OCI-LY3 (cell line): ENCODE results near the gene NANOG.
"Not testable (repeated sequence)": the region's sequence is repeated elsewhere in the genome, so short reads cannot be mapped to it uniquely, and the experiment has no call there.

ENCODE experiments used
- H2AFZ ChIP-seq: fragments of 200-600, 300-600 bp; shearing (Covaris generic); 2 replicates; pipeline ENCODE4 v1.6.0; 2014; ENCODE audit warnings: antibody characterized with exemption, low read depth, low read length
- H3K27ac ChIP-seq: fragments of 200-600, 300-600 bp; sonication (generic); 2 replicates; pipeline ENCODE4 v1.5.1; 2014; ENCODE audit warnings: mild to moderate bottlenecking, low read length, moderate library complexity, mixed read lengths
- H3K27me3 ChIP-seq: fragments of 200-600, 300-600 bp; sonication (generic); 2 replicates; pipeline ENCODE4 v1.6.1; 2014; ENCODE audit warnings: low read depth, low read length, mixed read lengths
- H3K36me3 ChIP-seq: fragments of 200-600, 300-600 bp; sonication (generic); replicated peaks from 2 replicates; pipeline ENCODE3; 2014; ENCODE audit warnings: low read depth, low read length, mixed read lengths
- H3K4me1 ChIP-seq: fragments of 300-600, 200-600 bp; sonication (generic); 2 replicates; pipeline ENCODE4 v1.6.1; 2014; ENCODE audit warnings: low read length, mixed read lengths
- H3K4me2 ChIP-seq: fragments of 200-600, 300-600 bp; sonication (generic); 2 replicates; pipeline ENCODE4 v1.6.1; 2014; ENCODE audit warnings: low read length, mixed read lengths
- H3K4me3 ChIP-seq: fragments of 300-600, 200-600 bp; sonication (generic); 2 replicates; pipeline ENCODE4 v1.5.1; 2014; ENCODE audit warnings: antibody characterized with exemption, mild to moderate bottlenecking, low read length, moderate library complexity
- H3K79me2 ChIP-seq: fragments of 300-600, 200-600 bp; shearing (Covaris generic); 2 replicates; pipeline ENCODE4 v1.6.1; 2014; ENCODE audit warnings: mild to moderate bottlenecking, low read length, mixed read lengths
- H3K9ac ChIP-seq: fragments of 300-600, 200-600 bp; shearing (Covaris generic); 2 replicates; pipeline ENCODE4 v1.6.0; 2014; ENCODE audit warnings: mild to moderate bottlenecking, low read length, moderate library complexity
- H3K9me3 ChIP-seq: fragments of 200-600, 300-600 bp; shearing (Covaris generic); 2 replicates; pipeline ENCODE4 v1.6.1; 2014; ENCODE audit warnings: low read length, mixed read lengths; ENCODE audit not compliant: insufficient read depth
- H4K20me1 ChIP-seq: fragments of 200-600, 300-600 bp; sonication (generic); 2 replicates; pipeline ENCODE4 v1.6.1; 2016; ENCODE audit warnings: low read length, mixed read lengths; ENCODE audit not compliant: insufficient read depth
- EZH2phosphoT487 ChIP-seq: fragments of 200-600 bp; shearing (Covaris generic); IDR thresholded peaks from 2 replicates; pipeline ENCODE4 v1.6.1; 2018; ENCODE audit warnings: antibody characterized with exemption, mixed run types, low read depth
- TF ChIP-seq, protein P1 (sequence below): fragments of 200-600, 300-600 bp; sonication (generic); IDR thresholded peaks from 2 replicates; pipeline ENCODE4 v1.5.1; 2014; ENCODE audit warnings: antibody characterized with exemption, low read length, low read depth

Gene NANOG

GRCh38 chr12:7832059-7832696, 43.0 kb downstream of the NANOG start:
- Histone ChIP-seq H3K36me3 (no peaks in the 10 kb centered on the region), H3K4me3 (no peak overlapping the region), H3K9me3 (no peaks in the 10 kb centered on the region), H3K27ac (no peak overlapping the region), H4K20me1 (no peaks in the 10 kb centered on the region), H3K9ac (no peak overlapping the region), H3K4me1 (no peaks in the 10 kb centered on the region), H3K27me3 (no peaks in the 10 kb centered on the region), H3K4me2 (peak overlapping the region; percentile 25; the same call in 1 of the 2 replicates), H3K79me2 (no peaks in the 10 kb centered on the region), H2AFZ (peak overlapping the region; percentile 75; the same call in 1 of the 2 replicates)
- no peak for TF ChIP-seq EZH2phosphoT487
- TF ChIP-seq, protein P1, sequence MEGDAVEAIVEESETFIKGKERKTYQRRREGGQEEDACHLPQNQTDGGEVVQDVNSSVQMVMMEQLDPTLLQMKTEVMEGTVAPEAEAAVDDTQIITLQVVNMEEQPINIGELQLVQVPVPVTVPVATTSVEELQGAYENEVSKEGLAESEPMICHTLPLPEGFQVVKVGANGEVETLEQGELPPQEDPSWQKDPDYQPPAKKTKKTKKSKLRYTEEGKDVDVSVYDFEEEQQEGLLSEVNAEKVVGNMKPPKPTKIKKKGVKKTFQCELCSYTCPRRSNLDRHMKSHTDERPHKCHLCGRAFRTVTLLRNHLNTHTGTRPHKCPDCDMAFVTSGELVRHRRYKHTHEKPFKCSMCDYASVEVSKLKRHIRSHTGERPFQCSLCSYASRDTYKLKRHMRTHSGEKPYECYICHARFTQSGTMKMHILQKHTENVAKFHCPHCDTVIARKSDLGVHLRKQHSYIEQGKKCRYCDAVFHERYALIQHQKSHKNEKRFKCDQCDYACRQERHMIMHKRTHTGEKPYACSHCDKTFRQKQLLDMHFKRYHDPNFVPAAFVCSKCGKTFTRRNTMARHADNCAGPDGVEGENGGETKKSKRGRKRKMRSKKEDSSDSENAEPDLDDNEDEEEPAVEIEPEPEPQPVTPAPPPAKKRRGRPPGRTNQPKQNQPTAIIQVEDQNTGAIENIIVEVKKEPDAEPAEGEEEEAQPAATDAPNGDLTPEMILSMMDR: peak; percentile 63

GRCh38 chr12:7833201-7833600, 44.0 kb downstream of the NANOG start:
- H3K79me2 ChIP-seq, H3K9ac ChIP-seq, H3K36me3 ChIP-seq, H2AFZ ChIP-seq, H3K4me1 ChIP-seq, H3K9me3 ChIP-seq, H3K4me3 ChIP-seq, H3K27me3 ChIP-seq, H4K20me1 ChIP-seq, H3K27ac ChIP-seq, H3K4me2 ChIP-seq: not testable (repeated sequence)

- H3K79me2 ChIP-seq: no peaks in the 10 kb centered on the region
- no peak overlapping the region for H3K9ac ChIP-seq
- H3K4me3 ChIP-seq: no peak overlapping the region
- no peak overlapping the region for H3K4me2 ChIP-seq
- H3K9me3 ChIP-seq: no peaks in the 10 kb centered on the region
- no peak overlapping the region for H2AFZ ChIP-seq
- H3K36me3 ChIP-seq: no peaks in the 10 kb centered on the region
- no peak overlapping the region for H3K27ac ChIP-seq
- TF ChIP-seq, protein P1: no peak
- TF ChIP-seq EZH2phosphoT487: no peak
- H3K27me3 ChIP-seq: no peaks in the 10 kb centered on the region
- H4K20me1 ChIP-seq: no peaks in the 10 kb centered on the region
- H3K4me1 ChIP-seq: no peaks in the 10 kb centered on the region
These were observed 44.6 kb downstream of the NANOG start for GRCh38 chr12:7833831-7834230.

DNA sequence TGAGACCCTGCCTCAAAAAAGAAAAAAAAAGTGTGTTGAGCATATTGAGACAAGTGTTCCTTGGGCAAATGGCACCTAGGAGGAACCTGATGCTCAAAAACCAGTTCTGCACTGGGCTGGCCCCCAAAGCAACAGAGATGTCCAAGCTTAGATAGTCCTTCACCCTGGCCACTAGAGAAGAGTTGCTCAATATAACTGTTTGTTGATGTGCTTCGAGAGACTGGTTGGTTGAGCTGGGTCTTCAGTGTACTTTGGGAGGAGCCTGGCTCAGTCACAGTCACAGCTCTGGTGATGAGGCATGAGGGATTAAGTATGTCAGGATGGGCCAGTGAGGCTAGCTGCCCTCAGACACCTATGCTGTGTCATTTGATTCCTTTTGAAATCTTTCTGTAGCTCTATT, 45.5 kb downstream of the NANOG start:
- Histone ChIP-seq H3K4me2 (no peak overlapping the region), H3K27ac (no peak overlapping the region), H3K36me3 (no peaks in the 10 kb centered on the region), H3K9me3 (no peaks in the 10 kb centered on the region), H3K9ac (no peak overlapping the region), H3K27me3 (no peaks in the 10 kb centered on the region), H3K79me2 (no peaks in the 10 kb centered on the region), H4K20me1 (no peaks in the 10 kb centered on the region), H3K4me3 (no peak overlapping the region), H2AFZ (no peak overlapping the region), H3K4me1 (no peaks in the 10 kb centered on the region)
- TF ChIP-seq, protein P1: no peak
- TF ChIP-seq EZH2phosphoT487: no peak
